Suprapubic skin (tissue), 3 donors: ENCODE measurements around the gene ZNF491.
"Not testable (repeated sequence)": the region's sequence is repeated elsewhere in the genome, so short reads cannot be mapped to it uniquely, and the experiment has no call there.

Experiments used
- CTCF ChIP-seq, 2 donors: fragments of 200-600 bp in 1 of 2; fragments of 450-650 bp in 1 of 2; sonication (generic) in 1 of 2; IDR thresholded peaks; one replicate each; pipeline ENCODE4 v1.5.1; 2016 to 2019; ENCODE audit warnings: antibody characterized with exemption in 2 of 2, mild to moderate bottlenecking in 1 of 2, moderate library complexity in 1 of 2
- POLR2AphosphoS5 ChIP-seq, 3 donors: sonication (generic); formaldehyde crosslinking; IDR thresholded peaks; one replicate each; pipeline ENCODE4 v1.6.1; 2017; ENCODE audit warnings: antibody characterized with exemption in 3 of 3

GRCh38 chr19:11835626-11836066, 37.3 kb downstream of the ZNF491 start:
- TF ChIP-seq POLR2AphosphoS5, CTCF (IDR thresholded peaks at IDR 0.05): not testable (repeated sequence)
